Measurements from ENCODE around the gene AK1. TPM values are rescaled to one million over a fixed set of nuclear protein-coding genes. Genes with fewer than 3 reads are reported as not detected.

AK1 gene
- total and polyA plus RNA-seq, 7 donors, result 310 to 854 (median 778) TPM

DNA sequence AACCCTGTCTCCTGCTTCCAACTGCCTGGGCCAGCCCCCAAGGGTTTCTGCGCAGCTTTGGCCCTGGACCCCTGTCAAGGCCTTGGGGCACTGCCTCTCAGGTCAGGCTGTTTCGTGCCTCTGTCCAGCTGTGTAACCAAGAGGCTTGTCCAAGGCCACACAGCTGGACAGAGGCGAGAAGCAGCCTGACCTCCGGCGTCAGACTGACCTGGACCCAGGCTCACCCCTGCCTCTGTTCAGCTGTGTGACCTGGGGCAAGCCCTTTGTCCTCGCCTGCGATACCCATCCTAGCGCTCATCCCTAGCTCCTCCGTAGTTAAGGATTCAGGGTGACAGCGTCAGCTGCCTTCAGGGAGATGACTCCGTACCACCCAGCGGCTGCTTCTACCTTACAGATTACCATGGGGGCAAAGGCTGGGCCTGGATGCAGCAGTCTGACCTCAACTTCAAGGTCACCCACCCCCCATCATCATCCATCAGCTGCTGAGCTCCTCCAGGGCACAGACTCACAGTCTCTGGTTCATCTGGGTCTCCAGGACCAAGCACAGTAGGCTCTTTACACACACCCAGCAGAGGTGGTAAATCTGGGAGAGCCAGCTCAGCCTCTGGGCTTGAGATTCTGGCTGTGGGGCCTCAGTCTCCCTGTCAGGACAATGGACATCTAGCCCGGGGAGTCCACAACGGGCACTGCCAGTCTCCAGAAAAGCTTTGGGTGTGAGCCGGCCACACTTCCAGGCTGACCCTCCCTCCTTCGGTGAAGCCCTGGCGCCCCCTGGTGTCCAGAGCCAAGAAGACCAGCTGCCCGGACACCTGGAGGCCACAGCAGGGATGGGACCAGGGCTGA lies 7.9 kb downstream of the AK1 start:
- H3K4me3 ChIP-seq, result no peak overlapping the region
- WGBS, 3 donors, result 51 to 68% (median 55%) methylated on average over 18 of the region's 18 CpGs
- H3K27me3 ChIP-seq (ENCODE audit: insufficient read depth in 3 of 3, low read length in 2 of 3), result no peaks in the 10 kb centered on the region
- intact Hi-C loops (cut with DNase I), result loop anchor here (5.0 kb wide), 5 partner anchors 48 to 277 kb away; partner anchors contain the start of genes FPGS (in 2 of the 2), TOR2A (in 2 of the 2), CDK9 (in 1 of the 2) and ST6GALNAC4 (in 1 of the 2)
- no peak overlapping the region for H3K27ac ChIP-seq
- no peaks in the 10 kb centered on the region for H3K9me3 ChIP-seq
- H3K4me1 ChIP-seq, result peaks cover 30% of the 10 kb centered on the region
- peak; percentile 91 to 96 for DNase-seq
- TF ChIP-seq, protein P1, sequence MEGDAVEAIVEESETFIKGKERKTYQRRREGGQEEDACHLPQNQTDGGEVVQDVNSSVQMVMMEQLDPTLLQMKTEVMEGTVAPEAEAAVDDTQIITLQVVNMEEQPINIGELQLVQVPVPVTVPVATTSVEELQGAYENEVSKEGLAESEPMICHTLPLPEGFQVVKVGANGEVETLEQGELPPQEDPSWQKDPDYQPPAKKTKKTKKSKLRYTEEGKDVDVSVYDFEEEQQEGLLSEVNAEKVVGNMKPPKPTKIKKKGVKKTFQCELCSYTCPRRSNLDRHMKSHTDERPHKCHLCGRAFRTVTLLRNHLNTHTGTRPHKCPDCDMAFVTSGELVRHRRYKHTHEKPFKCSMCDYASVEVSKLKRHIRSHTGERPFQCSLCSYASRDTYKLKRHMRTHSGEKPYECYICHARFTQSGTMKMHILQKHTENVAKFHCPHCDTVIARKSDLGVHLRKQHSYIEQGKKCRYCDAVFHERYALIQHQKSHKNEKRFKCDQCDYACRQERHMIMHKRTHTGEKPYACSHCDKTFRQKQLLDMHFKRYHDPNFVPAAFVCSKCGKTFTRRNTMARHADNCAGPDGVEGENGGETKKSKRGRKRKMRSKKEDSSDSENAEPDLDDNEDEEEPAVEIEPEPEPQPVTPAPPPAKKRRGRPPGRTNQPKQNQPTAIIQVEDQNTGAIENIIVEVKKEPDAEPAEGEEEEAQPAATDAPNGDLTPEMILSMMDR (IDR thresholded peaks at IDR 0.05), result peak; percentile 78
- peak; percentile 76 to 85 (median 79) for ATAC-seq
- H3K36me3 ChIP-seq (ENCODE audit: insufficient read depth in 1 of 2, low read depth in 1 of 2), result peaks cover 0 to 74% of the 10 kb centered on the region in 2 donors

DNA sequence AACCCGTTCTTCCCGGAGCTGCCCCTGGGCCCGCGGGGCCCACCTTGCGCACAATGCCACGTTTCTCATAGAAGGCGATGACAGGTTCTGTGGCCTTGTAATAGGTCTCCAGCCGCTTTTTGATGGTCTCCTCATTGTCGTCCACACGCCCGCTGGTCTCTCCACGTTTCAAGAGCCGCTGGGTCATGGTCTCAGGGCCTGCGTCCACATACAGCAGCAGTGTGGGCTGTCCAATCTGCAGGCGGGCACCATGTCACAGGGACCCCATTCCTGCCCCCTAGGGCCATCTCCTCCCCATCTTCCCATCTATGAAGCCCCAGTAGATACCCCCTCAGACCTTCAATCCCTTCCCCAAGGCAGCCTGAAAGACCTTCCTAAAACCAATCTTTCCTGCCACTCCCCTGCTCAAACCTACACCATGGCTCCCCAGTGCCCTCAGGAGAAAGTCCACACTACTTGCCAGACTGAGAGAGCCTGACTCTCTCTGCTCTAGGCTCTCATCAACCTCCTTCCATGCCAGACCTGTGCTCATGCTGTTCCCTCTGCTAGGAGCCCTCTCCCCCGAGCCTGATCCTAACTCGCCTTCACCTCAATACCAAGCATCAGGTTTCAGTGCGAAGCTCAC lies 9.1 kb downstream of the AK1 start:
- no peaks in the 10 kb centered on the region for H3K9me3 ChIP-seq
- peaks cover 0 to 73% of the 10 kb centered on the region in 2 donors for H3K36me3 ChIP-seq (ENCODE audit: insufficient read depth in 1 of 2, low read depth in 1 of 2)
- intact Hi-C loops (cut with DNase I), result loop anchor here in 1 of 2 donors (5.0 kb wide), 1 partner anchor 66 kb away; the partner anchor contains the start of gene FPGS
- TF ChIP-seq, protein P1 (IDR thresholded peaks at IDR 0.05), result no peak
- no peaks in the 10 kb centered on the region for H3K27me3 ChIP-seq (ENCODE audit: insufficient read depth in 3 of 3, low read length in 2 of 3)
- H3K4me3 ChIP-seq, result no peak overlapping the region
- peaks cover 18% of the 10 kb centered on the region for H3K4me1 ChIP-seq
- WGBS, 3 donors, result 84 to 90% (median 89%) methylated on average over 18 of the region's 18 CpGs
- DNase-seq (no peak), ATAC-seq (no peak)
- no peak overlapping the region for H3K27ac ChIP-seq

DNA sequence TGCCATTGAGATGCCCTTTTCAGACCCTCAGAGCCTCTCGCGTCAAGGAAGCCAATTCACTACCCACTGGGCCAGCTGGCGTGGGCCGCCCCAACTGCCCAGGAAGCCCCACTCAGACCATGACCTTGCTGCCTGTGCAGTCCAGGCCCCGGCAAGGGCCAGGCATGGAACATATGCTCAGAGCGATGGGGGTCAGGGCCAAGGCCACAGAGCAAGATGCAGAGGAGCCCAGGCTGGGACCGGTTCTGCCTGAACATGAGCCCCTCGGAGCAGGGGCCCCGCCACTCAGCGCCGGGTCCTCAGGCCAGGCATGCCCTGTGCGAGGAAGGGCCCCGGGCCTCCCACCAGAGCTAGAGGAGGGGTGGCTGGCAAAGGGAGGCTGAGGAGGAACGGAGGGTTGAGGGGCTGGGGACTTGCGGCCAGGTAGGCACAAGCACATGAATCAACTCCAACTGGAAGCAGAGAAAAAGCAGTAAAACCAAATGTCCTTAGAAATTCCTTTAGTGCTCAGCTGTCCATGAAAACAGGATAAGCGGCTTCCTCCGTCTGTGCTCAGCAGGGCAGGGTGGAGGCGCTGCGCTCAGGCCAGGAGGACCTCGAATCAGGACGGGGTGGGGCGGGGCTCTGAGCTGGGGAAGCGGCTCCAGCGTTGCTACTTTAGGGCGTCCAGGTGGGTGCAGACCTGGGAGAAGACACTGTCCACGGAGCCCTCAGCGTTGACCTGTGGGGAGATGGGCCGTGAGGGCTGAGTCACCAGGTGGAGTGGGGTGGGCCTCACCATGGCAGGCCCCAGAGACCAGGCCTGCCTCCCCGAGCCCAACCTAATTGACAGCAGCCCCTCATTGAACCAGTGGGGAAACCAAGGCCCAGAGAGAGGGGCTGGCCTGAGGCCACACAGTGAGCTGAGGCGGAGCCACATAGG lies 9.9 kb downstream of the AK1 start:
- intact Hi-C loops (cut with DNase I), result loop anchor here in 1 of 2 donors (5.0 kb wide), 1 partner anchor 65 kb away; the partner anchor contains the start of gene FPGS
- Histone ChIP-seq H3K27me3 (ENCODE audit: insufficient read depth in 3 of 3, low read length in 2 of 3) (no peaks in the 10 kb centered on the region), H3K4me3 (no peak overlapping the region), H3K27ac (no peak overlapping the region), H3K4me1 (peaks cover 15% of the 10 kb centered on the region), H3K36me3 (ENCODE audit: insufficient read depth in 1 of 2, low read depth in 1 of 2) (peaks cover 0 to 65% of the 10 kb centered on the region in 2 donors), H3K9me3 (no peaks in the 10 kb centered on the region)
- TF ChIP-seq, protein P1 (IDR thresholded peaks at IDR 0.05), result no peak
- WGBS, 3 donors, result 69 to 80% (median 77%) methylated on average over 30 of the region's 30 CpGs
- ATAC-seq (no peak), DNase-seq (no peak)

DNA sequence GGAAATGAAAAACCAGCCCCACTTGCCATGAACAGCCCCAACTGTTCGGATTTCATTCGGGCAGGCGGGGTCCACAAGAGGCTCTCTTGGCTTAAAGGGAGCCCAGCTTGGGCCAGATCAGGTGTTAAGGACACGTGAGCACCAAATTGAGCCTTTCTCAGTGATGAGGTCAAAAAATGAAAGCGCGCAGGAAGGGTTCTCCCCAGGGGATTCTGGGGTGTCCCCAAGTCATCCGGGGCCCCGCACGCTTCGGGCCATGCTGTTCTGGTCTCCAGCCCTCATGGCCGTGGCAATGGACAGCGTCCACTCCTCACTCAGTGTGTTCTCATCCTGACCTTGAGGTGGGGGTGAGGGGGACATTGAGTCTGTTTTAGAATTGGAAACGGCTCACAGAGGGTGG lies 10.9 kb downstream of the AK1 start:
- Histone ChIP-seq H3K9me3 (no peaks in the 10 kb centered on the region), H3K36me3 (ENCODE audit: insufficient read depth in 1 of 2, low read depth in 1 of 2) (peaks cover 0 to 54% of the 10 kb centered on the region in 2 donors), H3K27ac (no peak overlapping the region), H3K4me1 (peaks cover 26% of the 10 kb centered on the region), H3K27me3 (ENCODE audit: insufficient read depth in 3 of 3, low read length in 2 of 3) (no peaks in the 10 kb centered on the region), H3K4me3 (no peak overlapping the region)
- no peak for DNase-seq
- intact Hi-C loops (cut with DNase I), result loop anchor here in 1 of 2 donors (5.0 kb wide), 1 partner anchor 64 kb away; the partner anchor contains the start of gene FPGS
- no peak for ATAC-seq
- 80 to 93% (median 84%) methylated on average over 13 of the region's 13 CpGs for WGBS, 3 donors
- TF ChIP-seq, protein P1 (IDR thresholded peaks at IDR 0.05), result no peak

Measured in psoas muscle (tissue), 8 donors.